GM18907 (cell line): Measurements from ENCODE around the gene SYCE3.

Experiments
- ATAC-seq: cut with Tn5 transposase; IDR thresholded peaks from one replicate; pipeline ENCODE4 v1.9.1; 2021; ENCODE audit warnings: mild to moderate bottlenecking, moderate library complexity; ENCODE audit not compliant: unreplicated experiment

Gene SYCE3

DNA sequence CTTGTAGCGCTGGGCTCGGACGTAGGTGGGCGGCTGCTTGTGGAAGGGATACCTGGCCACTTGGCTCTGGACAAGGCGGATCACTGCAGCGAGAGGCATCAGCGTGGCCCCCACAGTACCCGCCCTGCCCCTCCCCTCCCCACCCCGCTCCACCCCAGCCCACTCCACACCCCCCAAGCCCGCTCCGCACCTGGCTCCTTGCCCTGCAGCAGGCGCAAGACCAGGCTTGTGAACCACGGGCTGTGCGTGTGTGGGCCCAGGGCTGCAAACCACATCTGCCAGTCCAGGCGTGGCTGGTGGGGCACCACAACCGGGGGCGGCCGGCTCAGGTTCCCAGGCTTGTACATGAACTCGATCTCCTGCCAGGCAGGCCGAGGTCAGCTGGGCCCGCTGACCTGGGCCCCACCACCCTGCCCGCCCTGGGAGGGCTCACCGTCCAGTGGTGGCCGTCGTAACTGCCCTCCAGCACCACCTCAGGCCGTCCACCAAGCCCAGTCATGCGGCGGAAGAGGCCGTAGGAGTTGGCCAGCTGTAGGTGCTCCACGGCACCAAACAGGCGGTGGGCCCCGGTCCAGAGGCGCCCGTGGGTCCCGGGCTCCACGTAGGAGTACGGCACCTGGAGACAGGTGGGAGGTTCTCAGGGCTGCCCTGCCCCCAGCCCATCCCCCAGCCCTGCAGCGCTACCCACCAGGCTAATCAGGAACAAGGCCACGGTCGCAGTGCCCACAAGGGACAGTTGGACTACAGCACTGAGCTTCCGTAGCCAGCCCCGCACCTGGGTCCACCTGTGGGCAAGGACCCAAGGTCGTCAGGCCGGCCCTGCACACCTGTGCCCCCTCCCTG is 58.1 kb downstream of the SYCE3 start:
- ATAC-seq = no peak

DNA sequence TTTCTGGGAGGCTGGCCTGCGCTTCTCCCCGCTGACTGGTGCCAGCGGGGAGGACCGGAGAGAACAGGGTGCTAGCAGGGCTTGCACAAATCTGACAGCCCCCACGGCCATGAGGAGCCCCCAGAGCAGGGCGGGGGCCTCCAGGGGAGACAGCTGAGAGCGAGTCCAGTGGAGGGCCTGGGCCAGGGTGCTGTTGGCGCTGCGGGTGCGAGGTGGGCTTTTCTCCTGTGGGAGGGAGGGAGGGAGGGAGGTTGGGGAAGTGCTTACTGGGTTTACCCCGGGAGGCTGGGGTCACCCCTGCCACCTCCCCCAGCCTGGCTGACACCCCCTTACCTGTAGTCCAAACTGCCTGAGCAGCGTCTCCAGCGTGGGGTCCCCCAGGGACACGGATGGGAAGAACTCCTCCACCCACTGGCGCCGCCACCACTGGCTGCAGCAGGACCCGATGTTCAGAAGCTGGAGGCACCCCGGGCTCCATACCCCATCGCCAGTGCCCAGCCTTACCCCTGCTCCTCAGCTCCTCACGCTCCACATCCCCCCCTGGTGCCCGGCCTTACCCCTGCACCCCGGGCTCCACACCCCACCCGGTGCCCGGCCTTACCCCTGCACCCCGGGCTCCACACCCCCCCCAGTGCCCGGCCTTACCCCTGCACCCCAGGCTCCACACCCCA is 59.1 kb downstream of the SYCE3 start:
- no peak for ATAC-seq

DNA sequence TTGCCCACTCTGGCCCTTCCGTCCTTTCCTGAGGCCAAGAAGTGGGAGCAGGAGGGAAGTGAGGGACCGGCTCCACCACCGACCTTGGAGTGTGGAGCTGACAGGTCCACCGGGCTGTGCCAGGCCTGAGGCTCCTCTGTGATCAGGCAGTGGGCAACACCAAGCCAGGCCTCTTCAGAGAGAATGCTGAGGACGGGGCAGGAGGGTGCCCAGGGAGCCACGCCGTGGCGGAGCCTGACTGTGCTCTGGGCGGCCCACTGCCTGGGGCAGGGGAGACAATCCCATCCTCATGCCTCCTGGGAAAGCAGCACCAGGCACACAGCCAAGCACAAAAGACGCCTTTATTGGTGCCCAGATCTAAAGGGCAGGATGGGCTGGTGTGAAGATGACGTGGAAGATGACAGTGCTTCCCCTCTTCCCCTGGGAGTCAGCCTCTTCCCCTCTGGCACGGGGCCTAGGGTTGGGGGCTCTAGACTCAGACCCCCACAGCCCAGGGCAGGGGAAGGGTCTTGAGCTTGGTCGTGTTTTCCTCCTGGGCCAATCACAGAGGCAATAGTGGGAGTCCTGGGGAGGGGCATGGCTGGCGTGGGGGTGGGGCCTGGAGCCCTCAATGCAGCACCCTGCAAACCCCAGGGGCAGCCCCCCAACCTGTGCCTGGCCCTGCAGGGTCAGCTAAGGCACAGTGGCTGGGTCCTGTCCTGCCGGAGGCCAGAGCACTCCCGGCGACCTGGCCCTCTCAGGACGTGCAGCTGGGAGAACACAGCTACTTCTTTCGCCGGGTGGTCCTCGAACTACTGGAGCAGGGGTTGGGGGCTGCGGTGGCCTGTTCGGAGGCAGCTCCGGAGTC is 59.9 kb downstream of the SYCE3 start:
- ATAC-seq = no peak

DNA sequence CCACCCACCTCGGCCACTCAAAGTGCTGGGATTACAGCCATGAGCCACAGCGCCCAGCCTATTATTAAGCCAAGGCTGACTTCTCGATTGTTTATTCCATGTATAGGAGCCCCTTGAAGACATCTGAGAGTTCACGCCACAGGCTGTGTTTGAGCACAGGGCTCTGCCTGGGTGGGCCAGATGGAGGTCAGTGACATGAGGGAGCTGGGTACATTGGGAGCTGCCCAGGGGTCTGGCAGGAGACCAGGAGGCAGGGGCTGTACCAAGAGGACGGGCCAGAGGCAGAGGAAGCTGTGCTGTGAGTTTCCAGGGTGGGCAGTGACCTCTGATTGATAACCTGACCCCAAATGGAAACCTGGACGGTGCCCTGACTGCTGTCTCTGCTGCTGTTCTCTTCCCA is 60.6 kb downstream of the SYCE3 start:
- ATAC-seq = no peak
